Panc1 (cell line): ENCODE data around the gene PXT1. TPM values are rescaled to one million over a fixed set of nuclear protein-coding genes. Genes with fewer than 3 reads are reported as not detected.

Source experiments
- ATAC-seq: fragments of 200-7000 bp; cut with Tn5 transposase; 2 replicates; pipeline ENCODE4 v1.9.1; 2020; ENCODE audit warnings: mild to moderate bottlenecking, moderate library complexity
- BruUV-seq: library from RNA; stranded (reverse); fragments of 400-500 nt; replicated peaks from 2 replicates; lab custom pipeline; 2021; lab: Mats Ljungman, UMichigan
- CTCF ChIA-PET: fragments of 300-600 bp; sonication (Branson Sonifier 250); formaldehyde crosslinking; loops from one replicate; lab custom pipeline; 2022; ENCODE audit warnings: antibody characterized with exemption; lab: Charles Lee
- POLR2A ChIA-PET: fragments of 300-600 bp; sonication (Branson Sonifier 250); formaldehyde crosslinking; loops from one replicate; lab custom pipeline; 2022; ENCODE audit warnings: antibody characterized with exemption; lab: Charles Lee
- DNase-seq: peaks from one replicate; pipeline ENCODE4 v3.0.0-alpha.2; 2010; ENCODE audit warnings: low read depth, low spot score
- H3K27ac ChIP-seq: 2 replicates; pipeline ENCODE4 v1.5.1; 2011; ENCODE audit warnings: mild to moderate bottlenecking, low read length, inconsistent platforms
- H3K27me3 ChIP-seq: fragments of 200-500 bp; sonication (Bioruptor generic); 2 replicates; pipeline ENCODE4 v1.6.0; 2014; ENCODE audit warnings: low read length, inconsistent platforms; ENCODE audit not compliant: control insufficient read depth, insufficient read depth
- H3K36me3 ChIP-seq: fragments of 200-500 bp; sonication (Bioruptor generic); 2 replicates; pipeline ENCODE4 v1.5.1; 2014; ENCODE audit warnings: inconsistent platforms, mild to moderate bottlenecking, low read length, moderate library complexity; ENCODE audit not compliant: control insufficient read depth, insufficient read depth
- H3K4me1 ChIP-seq: 2 replicates; pipeline ENCODE4 v1.5.1; 2011; ENCODE audit warnings: inconsistent platforms, mild to moderate bottlenecking, low read length, moderate library complexity; ENCODE audit not compliant: control insufficient read depth, insufficient read depth
- H3K4me3 ChIP-seq, 2 experiments: 2 replicates each; pipeline ENCODE4 v1.5.1; 2011 to 2012; ENCODE audit warnings: low read depth in 2 of 2, low read length in 2 of 2, mild to moderate bottlenecking in 2 of 2, inconsistent platforms in 1 of 2, moderate library complexity in 1 of 2
- H3K9me3 ChIP-seq: fragments of 200-500 bp; sonication (Bioruptor generic); 2 replicates; pipeline ENCODE4 v1.5.1; 2014; ENCODE audit warnings: low read depth, mild to moderate bottlenecking, inconsistent platforms, low read length, moderate library complexity; ENCODE audit not compliant: control insufficient read depth, insufficient read depth
- POLR2AphosphoS5 ChIP-seq: IDR thresholded peaks from 2 replicates; pipeline ENCODE4 v1.6.1; 2012; ENCODE audit warnings: mild to moderate bottlenecking, low read depth, low read length, moderate library complexity
- SIN3A ChIP-seq: IDR thresholded peaks from 2 replicates; pipeline ENCODE4 v1.6.1; 2012; ENCODE audit warnings: low read depth, mild to moderate bottlenecking, low read length, moderate library complexity, borderline replicate concordance; ENCODE audit not compliant: insufficient read depth
- TCF7L2 ChIP-seq: IDR thresholded peaks from 2 replicates; pipeline ENCODE4 v1.6.1; 2011; ENCODE audit warnings: mild to moderate bottlenecking, low read depth, low read length, inconsistent platforms
- in situ Hi-C: cut with HindIII; loops from 2 replicates; pipeline ENCODE4 v1.10.0; 2016; ENCODE audit warnings: low sequenced_read_pairs, low pct_unique_long_range_greater_than_20kb
- intact Hi-C: fragments of 100-400 bp; cut with micrococcal nuclease; formaldehyde crosslinking; loops from one replicate; pipeline ENCODE4 v1.10.0; 2022; ENCODE audit not compliant: unreplicated experiment
- total RNA-seq: library from RNA; stranded (reverse); gene quantifications from one replicate; pipeline ENCODE4 v1.2.1, GENCODE V29; 2021; ENCODE audit not compliant: unreplicated experiment
- TF ChIP-seq, protein P1 (sequence below), 2 experiments: IDR thresholded peaks; 2 replicates each; pipeline ENCODE4 v1.6.1; 2011 to 2012; ENCODE audit warnings: low read depth in 2 of 2, control low read depth in 1 of 2, low read length in 1 of 2, mild to moderate bottlenecking in 1 of 2, moderate library complexity in 1 of 2; ENCODE audit not compliant: insufficient read depth in 1 of 2
- TF ChIP-seq, protein P2 (sequence below): fragments of 450-650 bp; IDR thresholded peaks from 2 replicates; pipeline ENCODE4 v1.5.1; 2017; ENCODE audit warnings: mild to moderate bottlenecking

PXT1 gene
- total RNA-seq, 1 experiment from 2014 or later, result not detected

DNA sequence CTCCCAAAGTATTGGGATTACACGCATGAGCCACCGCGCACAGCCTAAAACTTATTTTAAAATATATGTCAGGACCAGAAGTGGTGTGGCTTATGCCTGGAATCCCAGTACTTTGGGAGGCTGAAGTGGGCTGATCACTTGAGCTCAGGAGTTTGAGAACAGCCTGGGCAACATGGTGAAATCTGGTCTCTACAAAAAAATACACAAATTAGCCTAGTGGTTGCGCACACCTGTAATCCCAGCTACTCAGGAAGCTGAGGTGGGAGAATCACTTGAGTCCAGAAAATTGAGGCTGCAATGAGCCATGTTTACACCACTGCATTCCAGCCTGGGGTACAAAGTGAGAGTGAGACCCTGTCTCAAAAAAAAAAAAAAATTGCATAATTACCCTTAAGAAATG lies 13.7 kb downstream of the PXT1 start:
- H3K27ac ChIP-seq, result no peak overlapping the region
- intact Hi-C loops (no loop called here), in situ Hi-C loops (no loop called here)
- DNase-seq, result no peak
- TF ChIP-seq POLR2AphosphoS5 (no peak), SIN3A (no peak), TCF7L2 (no peak)
- TF ChIP-seq, protein P1, sequence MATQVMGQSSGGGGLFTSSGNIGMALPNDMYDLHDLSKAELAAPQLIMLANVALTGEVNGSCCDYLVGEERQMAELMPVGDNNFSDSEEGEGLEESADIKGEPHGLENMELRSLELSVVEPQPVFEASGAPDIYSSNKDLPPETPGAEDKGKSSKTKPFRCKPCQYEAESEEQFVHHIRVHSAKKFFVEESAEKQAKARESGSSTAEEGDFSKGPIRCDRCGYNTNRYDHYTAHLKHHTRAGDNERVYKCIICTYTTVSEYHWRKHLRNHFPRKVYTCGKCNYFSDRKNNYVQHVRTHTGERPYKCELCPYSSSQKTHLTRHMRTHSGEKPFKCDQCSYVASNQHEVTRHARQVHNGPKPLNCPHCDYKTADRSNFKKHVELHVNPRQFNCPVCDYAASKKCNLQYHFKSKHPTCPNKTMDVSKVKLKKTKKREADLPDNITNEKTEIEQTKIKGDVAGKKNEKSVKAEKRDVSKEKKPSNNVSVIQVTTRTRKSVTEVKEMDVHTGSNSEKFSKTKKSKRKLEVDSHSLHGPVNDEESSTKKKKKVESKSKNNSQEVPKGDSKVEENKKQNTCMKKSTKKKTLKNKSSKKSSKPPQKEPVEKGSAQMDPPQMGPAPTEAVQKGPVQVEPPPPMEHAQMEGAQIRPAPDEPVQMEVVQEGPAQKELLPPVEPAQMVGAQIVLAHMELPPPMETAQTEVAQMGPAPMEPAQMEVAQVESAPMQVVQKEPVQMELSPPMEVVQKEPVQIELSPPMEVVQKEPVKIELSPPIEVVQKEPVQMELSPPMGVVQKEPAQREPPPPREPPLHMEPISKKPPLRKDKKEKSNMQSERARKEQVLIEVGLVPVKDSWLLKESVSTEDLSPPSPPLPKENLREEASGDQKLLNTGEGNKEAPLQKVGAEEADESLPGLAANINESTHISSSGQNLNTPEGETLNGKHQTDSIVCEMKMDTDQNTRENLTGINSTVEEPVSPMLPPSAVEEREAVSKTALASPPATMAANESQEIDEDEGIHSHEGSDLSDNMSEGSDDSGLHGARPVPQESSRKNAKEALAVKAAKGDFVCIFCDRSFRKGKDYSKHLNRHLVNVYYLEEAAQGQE (IDR thresholded peaks at IDR 0.05; ENCODE audit: insufficient read depth in 1 of 2, low read depth in 2 of 2, low read length in 1 of 2), result no peak
- TF ChIP-seq, protein P2, sequence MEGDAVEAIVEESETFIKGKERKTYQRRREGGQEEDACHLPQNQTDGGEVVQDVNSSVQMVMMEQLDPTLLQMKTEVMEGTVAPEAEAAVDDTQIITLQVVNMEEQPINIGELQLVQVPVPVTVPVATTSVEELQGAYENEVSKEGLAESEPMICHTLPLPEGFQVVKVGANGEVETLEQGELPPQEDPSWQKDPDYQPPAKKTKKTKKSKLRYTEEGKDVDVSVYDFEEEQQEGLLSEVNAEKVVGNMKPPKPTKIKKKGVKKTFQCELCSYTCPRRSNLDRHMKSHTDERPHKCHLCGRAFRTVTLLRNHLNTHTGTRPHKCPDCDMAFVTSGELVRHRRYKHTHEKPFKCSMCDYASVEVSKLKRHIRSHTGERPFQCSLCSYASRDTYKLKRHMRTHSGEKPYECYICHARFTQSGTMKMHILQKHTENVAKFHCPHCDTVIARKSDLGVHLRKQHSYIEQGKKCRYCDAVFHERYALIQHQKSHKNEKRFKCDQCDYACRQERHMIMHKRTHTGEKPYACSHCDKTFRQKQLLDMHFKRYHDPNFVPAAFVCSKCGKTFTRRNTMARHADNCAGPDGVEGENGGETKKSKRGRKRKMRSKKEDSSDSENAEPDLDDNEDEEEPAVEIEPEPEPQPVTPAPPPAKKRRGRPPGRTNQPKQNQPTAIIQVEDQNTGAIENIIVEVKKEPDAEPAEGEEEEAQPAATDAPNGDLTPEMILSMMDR, result no peak
- no TSS peak for BruUV-seq
- no peaks in the 10 kb centered on the region for H3K36me3 ChIP-seq
- no peak for ATAC-seq
- H3K4me1 ChIP-seq, result no peaks in the 10 kb centered on the region
- ChIA-PET POLR2A (no interaction called here), CTCF (no interaction called here)
- no peak overlapping the region for H3K4me3 ChIP-seq
- no peaks in the 10 kb centered on the region for H3K27me3 ChIP-seq
- H3K9me3 ChIP-seq, result no peaks in the 10 kb centered on the region

DNA sequence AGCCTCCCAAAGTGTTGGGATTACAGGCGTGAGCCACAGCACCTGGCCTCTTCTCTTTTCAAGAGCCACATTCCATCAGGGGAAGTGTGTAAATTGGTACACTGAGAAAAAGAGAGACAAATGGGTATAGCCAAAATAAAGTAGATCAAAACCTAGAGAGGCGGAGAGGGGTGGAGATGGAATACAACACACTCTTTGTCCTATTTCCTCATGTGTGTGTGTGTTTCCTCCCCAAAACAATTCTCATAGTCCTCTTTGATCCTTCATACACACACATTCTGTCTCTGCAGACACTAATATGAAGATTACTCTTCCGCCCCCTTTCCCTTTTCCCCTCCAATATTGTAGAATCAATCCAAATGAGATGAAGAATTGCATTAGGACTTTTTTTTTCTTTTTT lies 16.0 kb downstream of the PXT1 start:
- intact Hi-C loops (no loop called here), in situ Hi-C loops (no loop called here)
- TF ChIP-seq, protein P2, result no peak
- TF ChIP-seq TCF7L2 (no peak), POLR2AphosphoS5 (no peak), SIN3A (no peak)
- TF ChIP-seq, protein P1 (IDR thresholded peaks at IDR 0.05; ENCODE audit: insufficient read depth in 1 of 2, low read depth in 2 of 2, low read length in 1 of 2), result no peak
- BruUV-seq, result no TSS peak
- Histone ChIP-seq H3K9me3 (no peaks in the 10 kb centered on the region), H3K27me3 (no peaks in the 10 kb centered on the region), H3K36me3 (no peaks in the 10 kb centered on the region), H3K4me1 (0 out of 2 replicates have a peak, but pooled peaks cover 5% of the 10 kb centered on the region), H3K4me3 (no peak overlapping the region), H3K27ac (no peak overlapping the region)
- POLR2A ChIA-PET, result interaction anchor here (0.7 kb wide), 1 partner anchor 332 kb away, joined by 8 read pairs; no protein-coding TSS in a partner anchor
- CTCF ChIA-PET, result no interaction called here
- ATAC-seq (no peak), DNase-seq (no peak)
